NCI-H748 (cell line): ENCODE measurements around the gene FAM81A.
"Not testable (repeated sequence)": the region's sequence is repeated elsewhere in the genome, so short reads cannot be mapped to it uniquely, and the experiment has no call there.

Experiments used
- DNase-seq: peaks from one replicate; lab custom pipeline; 2025; ENCODE audit not compliant: unreplicated experiment; lab: John Stamatoyannopoulos, UW

The FAM81A gene

GRCh38 chr15:59437817-59438624 is at the start of gene FAM81A:
TSS of gene FAM81A (plus strand) at chr15:59438186. CDS start at chr15:59458627, 20,441 bp downstream.
- peak; percentile 86 for DNase-seq

- no peak for DNase-seq
Measured at GRCh38 chr15:59388670-59389069, 49.3 kb upstream of the FAM81A start.

DNA sequence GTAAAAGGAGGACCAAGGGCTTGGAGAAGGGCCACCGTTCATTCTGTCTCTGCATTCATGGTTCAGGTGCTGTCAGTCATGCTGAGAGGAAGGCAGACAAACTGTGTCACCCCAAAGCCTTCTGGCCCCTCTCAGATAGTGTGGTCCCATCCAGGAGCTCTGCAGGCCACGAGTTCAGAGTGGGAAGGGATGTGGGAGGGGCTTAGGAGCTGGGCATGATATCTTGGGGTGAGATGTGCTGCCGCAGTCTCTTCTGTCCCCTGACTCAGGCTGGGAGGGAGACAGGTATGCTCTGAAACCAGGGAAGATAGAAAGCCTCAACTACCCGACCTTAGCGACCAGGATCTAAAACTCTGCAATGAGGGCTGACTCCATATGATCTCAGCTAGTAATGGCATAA is 45.7 kb upstream of the FAM81A start:
- DNase-seq, result no peak

GRCh38 chr15:59394166-59394661 is 43.8 kb upstream of the FAM81A start:
- no peak for DNase-seq

GRCh38 chr15:59396211-59396610 is 41.8 kb upstream of the FAM81A start:
- DNase-seq, result no peak

DNA sequence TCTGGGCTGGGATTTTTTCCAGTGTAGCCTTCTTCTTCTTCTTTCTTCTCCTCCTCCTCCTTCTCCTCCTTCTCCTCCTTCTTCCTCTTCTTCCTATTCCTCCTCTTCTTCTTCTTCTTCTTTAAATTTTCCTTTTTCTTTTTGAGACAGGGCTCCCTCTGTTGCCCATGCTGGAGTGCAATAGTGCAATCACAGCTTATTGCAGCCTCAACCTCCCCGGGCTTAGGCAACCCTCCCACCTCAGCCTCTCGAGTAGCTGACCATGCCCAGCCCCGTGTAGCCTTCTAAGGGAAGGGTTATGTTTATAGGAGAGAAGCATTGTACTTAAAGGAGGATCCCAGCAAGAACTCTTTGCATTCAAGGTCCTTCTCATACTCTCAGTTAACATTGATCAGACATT is 41.3 kb upstream of the FAM81A start:
- DNase-seq, result no peak

DNA sequence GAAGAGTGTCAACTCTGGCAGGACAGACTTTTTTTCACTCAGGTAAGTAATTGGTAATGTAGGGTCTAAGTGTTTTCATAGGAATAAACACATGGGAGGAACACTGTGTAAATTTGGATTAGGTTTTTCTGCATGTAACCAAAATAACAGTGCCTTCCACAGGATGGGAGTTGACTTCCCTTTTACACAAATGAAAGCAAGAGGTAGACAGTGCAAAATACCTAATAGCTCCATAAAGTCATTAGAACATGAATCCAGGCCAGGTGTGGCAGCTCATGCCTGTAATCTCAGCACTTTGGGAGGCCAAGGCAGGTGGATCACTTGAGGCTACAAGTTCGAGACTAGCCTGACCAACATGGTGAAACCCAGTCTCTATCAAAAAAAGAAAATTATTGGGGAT is 39.8 kb upstream of the FAM81A start:
- DNase-seq, result no peak

DNA sequence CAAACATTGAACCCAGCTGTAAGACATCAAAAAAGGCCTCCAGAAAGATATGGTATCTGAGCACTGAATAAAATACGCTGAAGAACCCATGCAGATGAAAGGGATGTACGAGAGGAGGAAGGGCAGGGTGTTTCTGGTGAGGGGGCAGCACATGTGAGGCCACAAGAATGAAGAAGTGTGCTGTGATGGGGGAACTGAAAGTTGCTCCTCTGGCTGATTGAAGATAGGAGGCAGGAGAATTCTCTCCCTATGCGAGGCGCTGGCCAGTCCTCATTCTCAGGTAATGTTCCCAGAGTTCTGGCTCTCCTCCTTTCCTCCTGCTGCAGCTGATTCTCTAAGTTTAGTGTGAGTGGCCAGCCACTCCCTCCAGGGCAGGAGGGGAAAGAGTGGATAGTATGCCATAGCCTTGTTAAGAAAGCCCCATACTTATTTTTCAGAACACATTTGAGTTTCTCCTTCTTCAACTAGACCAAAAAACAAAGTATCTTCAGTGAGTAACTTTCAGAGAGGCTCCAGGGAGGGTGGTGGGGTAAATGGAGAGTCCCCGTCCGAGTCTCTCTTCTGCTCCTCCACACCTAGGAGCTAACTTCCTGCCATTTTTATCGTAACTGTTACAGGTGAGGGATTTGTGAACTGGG is 38.4 kb upstream of the FAM81A start:
- no peak for DNase-seq

GRCh38 chr15:59400103-59400813 is 37.7 kb upstream of the FAM81A start:
- no peak for DNase-seq

DNA sequence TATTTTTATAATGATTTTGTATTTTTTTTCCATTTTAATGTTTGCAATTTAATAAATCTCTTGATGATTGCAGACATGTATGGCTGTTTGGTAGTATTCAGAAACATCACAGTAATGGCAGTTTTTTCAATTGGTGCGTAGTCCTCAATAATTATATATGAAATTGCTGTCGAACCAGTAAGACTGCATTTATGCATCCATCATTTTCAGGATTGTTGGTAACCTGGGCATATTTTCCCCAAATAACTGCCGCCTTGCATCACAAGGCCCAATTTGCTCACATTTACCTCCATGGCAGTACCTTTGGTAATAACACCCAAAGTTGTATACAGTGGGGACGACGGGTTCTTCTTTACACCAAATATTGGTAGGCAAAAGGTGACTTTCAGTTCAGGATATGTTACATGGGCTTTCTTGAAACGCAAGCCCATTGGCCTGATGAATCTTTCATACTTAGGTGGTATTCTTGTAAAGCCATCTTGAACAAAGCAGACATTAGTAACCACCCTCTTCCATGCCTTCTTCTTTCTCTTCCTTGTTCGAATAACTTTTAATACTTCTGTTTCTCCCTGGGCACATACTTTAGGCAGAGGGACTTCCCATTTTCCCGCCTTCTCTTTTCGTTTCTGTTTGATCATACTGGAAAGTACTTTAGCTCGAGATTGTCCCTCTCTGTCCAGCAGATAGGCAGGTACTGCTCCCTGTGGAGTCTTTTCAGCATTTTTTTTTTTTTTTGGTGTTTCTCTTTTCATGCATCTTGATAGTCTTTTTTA is 36.7 kb upstream of the FAM81A start:
- DNase-seq, result not testable (repeated sequence)

DNA sequence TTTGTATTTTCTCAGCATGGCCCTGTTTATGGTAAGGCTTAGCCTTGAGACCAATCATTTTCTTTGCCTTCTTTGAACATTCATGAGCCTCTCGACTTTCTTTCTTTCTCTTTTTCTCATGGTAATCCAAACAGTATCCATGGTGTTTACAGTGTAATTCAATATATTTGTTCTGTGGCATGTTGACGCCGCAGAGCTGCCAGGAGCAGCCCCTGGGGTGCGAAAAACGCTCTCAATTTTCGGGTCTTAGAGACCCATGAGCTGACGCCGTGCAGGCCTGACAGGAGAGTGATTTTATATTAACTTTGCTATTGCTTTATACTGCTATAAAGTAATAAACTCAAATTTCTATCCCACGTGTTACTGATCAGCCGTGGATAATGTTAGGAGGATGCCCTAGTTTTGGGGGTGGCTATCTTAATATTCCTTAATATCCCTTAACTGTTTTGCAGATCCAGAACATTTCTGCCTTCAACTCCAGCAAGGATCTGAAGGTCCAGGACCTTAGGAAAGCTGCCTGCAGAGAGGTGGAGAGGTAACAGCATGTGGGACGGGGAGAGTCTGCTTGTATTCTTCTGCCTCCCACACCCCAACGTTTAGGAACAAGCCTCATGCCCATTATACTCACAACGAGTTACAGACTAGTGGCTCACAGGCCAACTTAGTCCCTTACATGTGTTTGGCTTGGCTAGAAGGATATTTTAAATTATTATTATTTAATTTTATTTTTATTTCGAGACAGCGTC is 36.0 kb upstream of the FAM81A start:
- peak; percentile 80 for DNase-seq

- DNase-seq, result no peak
Measured at GRCh38 chr15:59405079-59405478, 32.9 kb upstream of the FAM81A start.

DNA sequence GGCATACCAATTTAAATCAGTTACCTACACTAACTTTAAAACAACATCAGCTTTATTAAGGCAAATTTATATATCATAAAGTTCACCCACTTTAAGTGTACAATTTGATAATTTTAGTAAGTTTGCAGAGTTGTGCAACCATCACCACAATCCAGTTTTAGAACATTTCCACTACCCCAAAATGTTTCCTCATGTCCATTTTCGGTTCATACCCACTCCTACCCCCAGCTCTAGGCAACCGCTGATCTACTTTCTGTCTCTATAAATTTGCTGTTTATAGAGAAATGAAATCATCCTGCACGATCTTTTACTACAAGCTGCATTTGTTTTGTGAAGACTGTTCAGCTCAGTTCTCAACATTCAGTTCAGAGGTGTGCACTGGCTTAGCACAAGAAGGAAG is 31.5 kb upstream of the FAM81A start:
- DNase-seq, result no peak

DNA sequence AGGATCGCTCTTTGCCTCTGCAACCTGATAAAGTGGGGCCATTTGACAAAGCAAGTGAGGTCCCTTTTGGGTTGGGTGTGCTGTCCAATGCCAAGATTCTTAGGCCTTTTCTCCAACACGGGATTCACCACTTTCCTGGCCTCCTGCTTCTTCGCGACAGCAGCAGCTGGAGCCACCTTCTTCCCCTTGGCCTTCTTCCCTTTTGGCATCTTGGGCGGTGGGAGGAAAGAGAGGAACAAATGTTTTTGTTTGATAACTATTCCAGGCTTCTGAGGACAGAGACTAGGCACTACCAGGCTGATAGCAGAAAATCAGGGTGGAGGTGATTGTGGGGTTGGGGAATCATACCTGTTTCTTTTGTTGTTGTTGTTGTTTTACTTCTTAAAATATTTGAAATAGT is 30.0 kb upstream of the FAM81A start:
- DNase-seq, result no peak

DNA sequence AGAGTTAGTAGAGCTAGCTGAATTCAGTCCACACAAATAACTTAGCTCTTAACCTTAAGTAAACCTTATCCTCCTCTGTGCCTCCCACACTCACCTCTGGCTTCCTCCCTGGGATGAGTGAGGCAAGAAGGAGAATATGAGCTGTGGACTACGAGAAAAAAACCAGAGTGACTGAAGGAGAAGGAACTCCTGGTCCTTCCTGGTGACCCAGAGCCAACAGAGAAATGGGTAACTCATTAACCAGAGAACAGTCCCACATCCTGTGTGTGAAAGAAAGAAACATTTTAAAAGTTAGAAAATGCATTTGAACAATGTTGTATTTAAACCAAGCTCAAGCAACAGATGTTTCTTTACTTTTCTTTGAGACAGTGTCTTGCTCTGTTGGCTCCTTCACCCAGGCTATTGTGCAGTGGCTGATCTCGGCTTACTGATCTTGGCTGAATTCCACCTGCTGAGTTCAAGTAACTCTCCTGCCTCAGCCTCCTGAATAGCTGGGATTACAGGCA is 27.5 kb upstream of the FAM81A start:
- DNase-seq, result no peak

DNA sequence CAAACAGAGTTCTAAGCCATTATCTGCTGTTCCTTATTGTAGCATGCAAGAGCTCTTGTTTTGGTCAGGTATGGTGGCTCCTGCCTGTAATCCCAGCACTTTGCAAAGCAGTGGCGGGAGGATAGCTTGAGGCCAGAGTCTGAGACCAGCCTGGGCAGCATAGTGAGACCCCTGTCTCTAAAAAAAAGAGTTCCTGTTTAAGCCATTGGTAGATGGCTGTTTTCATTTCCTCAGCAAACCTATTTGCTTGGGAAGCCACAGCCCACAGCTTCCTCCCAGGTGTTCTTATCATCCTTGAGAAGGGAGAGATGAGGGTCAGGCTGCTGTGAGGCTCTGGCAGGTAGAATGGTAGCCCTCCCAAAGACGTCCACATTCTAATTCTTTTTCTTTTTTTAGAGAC is 24.4 kb upstream of the FAM81A start:
- DNase-seq, result no peak

DNA sequence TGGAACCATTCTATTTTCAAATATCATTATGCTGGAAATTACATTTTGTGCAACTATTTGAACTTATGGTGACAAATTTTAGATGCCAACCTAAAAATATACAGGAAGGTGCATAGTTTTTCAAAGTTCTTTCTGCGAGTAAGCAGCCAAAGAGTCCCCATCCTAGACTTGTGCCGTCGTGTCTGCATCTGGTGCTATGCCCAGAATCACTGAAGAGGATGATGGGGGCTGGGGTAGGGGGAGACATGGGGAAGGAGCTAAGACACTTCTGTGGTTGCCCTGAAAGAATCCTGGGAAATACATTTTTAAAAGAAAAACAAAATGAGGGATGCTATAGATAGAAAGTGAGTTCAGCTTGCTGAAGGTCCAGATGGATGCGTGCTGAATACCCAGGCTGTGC is 21.2 kb upstream of the FAM81A start:
- no peak for DNase-seq

DNA sequence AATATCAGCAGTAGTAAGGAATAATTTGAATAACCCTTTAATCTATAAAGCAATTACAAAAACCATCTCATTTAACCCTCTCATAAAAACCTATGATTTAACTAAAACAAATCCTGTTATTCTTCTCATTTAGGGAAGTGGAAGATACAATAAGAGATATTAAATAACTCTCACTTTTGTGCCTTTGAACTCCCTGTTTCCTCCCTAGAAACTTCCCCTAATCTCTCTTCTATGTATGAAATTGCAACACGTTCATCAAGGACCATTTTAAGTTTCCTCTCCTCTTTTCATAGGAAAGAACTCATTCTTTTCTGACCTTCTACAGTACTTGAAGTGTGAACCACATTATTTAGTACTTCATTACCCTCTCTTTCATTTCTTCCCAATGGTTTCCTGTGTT is 18.8 kb upstream of the FAM81A start:
- no peak for DNase-seq

DNA sequence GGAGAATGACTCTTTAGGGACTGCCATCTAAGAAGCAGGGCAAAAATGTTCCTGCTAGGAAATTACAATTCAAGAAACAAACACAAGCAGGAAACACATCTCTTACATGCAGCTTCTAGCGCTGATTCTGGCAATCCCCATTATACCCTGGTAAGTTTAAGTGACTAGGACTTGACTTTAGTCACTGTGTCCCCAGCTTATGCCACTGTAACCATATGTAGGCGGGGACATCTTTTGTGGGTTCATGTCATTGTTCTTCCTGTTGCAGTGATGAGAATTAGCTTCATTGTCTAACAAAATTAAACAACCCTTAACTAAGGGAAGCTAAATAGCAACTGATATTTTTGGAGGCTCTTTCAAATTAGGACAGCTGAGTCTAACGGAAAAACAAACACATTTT is 17.9 kb upstream of the FAM81A start:
- DNase-seq, result no peak

DNA sequence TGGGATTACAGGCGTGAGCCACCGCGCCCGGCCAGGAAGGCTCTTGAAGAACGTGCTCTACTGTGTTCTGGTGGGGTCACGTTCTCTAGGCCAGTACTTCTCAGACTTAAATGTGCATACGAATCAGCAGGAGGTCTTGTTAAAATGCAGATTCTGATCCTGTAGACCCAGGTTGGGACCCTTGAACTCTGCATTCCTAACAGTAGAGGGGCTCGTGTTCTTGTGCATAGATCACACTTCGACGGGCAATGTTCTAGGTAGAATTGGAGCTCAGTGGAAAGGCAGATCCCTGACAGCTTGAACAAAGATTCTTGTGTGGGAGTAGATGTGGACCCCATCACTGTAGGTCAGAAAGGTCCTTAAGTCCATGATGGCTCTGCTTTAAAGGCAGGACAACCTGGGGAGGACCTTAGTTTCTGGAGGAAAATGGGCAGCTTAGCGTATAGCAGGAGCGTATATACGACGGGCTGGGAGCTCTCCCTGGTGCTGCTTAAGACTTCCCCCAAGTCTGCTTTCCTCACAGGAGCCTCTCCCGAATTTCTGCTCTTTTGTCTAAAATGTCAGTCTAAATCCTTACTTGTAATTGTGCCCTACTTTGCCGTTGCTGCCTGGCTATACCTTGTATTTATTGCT is 16.9 kb upstream of the FAM81A start:
- no peak for DNase-seq
